ENCODE data around the gene BRI3.
"Not testable (repeated sequence)": the region's sequence is repeated elsewhere in the genome, so short reads cannot be mapped to it uniquely, and the experiment has no call there.

GRCh38 chr7:98315994-98316527, 34.6 kb downstream of the BRI3 start:
- TF ChIP-seq POLR2A, CTCF, POLR2AphosphoS5 (IDR thresholded peaks at IDR 0.05): not testable (repeated sequence)

Data from suprapubic skin (tissue), 4 donors.